ENCODE results near the gene KRTAP10-9. TPM values are rescaled to one million over a fixed set of nuclear protein-coding genes. Genes with fewer than 3 reads are reported as not detected.
"Not testable (repeated sequence)": the region's sequence is repeated elsewhere in the genome, so short reads cannot be mapped to it uniquely, and the experiment has no call there.

The KRTAP10-9 gene
- not detected for total RNA-seq

GRCh38 chr21:44626673-44627143, at the start of gene KRTAP10-9:
TSS of gene KRTAP10-9 (plus strand) at chr21:44627093. CDS start at chr21:44627172, 79 bp downstream.
- no peak for DNase-seq (ENCODE audit: low spot score)

GRCh38 chr21:44578371-44579055, 48.4 kb upstream of the KRTAP10-9 start:
- DNase-seq (ENCODE audit: low spot score), result no peak

- no peak for DNase-seq (ENCODE audit: low spot score)
Observed at GRCh38 chr21:44579056-44579832, 47.6 kb upstream of the KRTAP10-9 start.

GRCh38 chr21:44579833-44580144, 47.1 kb upstream of the KRTAP10-9 start:
- DNase-seq (ENCODE audit: low spot score), result no peak

GRCh38 chr21:44580231-44580821, 46.6 kb upstream of the KRTAP10-9 start, which contains the start of gene KRTAP10-5:
TSS of gene KRTAP10-5 (minus strand) at chr21:44580604. CDS start at chr21:44580578, 26 bp downstream.
- not testable (repeated sequence) for DNase-seq (ENCODE audit: low spot score)

- no peak for DNase-seq (ENCODE audit: low spot score)
Observed at GRCh38 chr21:44581158-44581557, 45.7 kb upstream of the KRTAP10-9 start.

GRCh38 chr21:44582055-44582454, 44.8 kb upstream of the KRTAP10-9 start:
- DNase-seq (ENCODE audit: low spot score), result no peak

- no peak for DNase-seq (ENCODE audit: low spot score)
Observed at GRCh38 chr21:44583089-44583799, 43.6 kb upstream of the KRTAP10-9 start.

- DNase-seq (ENCODE audit: low spot score), result no peak
Observed at GRCh38 chr21:44583800-44584147, 43.1 kb upstream of the KRTAP10-9 start.

- DNase-seq (ENCODE audit: low spot score), result no peak
Observed at GRCh38 chr21:44585892-44586291, 41.0 kb upstream of the KRTAP10-9 start.

GRCh38 chr21:44589094-44589493, 37.8 kb upstream of the KRTAP10-9 start:
- no peak for DNase-seq (ENCODE audit: low spot score)

GRCh38 chr21:44589586-44590305, 37.1 kb upstream of the KRTAP10-9 start:
- DNase-seq (ENCODE audit: low spot score), result no peak

GRCh38 chr21:44590311-44590721, 36.6 kb upstream of the KRTAP10-9 start:
- no peak for DNase-seq (ENCODE audit: low spot score)

- DNase-seq (ENCODE audit: low spot score), result not testable (repeated sequence)
Observed at GRCh38 chr21:44590897-44591800, 35.7 kb upstream of the KRTAP10-9 start.

GRCh38 chr21:44591801-44592130, 35.1 kb upstream of the KRTAP10-9 start:
- not testable (repeated sequence) for DNase-seq (ENCODE audit: low spot score)

GRCh38 chr21:44592446-44593311, 34.2 kb upstream of the KRTAP10-9 start, which contains the start of gene KRTAP10-6:
TSS of gene KRTAP10-6 (minus strand) at chr21:44592505. CDS start at chr21:44592484, 21 bp downstream.
- no peak for DNase-seq (ENCODE audit: low spot score)

- no peak for DNase-seq (ENCODE audit: low spot score)
Observed at GRCh38 chr21:44593598-44594405, 33.1 kb upstream of the KRTAP10-9 start.

- no peak for DNase-seq (ENCODE audit: low spot score)
Observed at GRCh38 chr21:44594406-44594916, 32.4 kb upstream of the KRTAP10-9 start.

Data from ureter (tissue), 1 donor.